AG09309 (cell line): Measurements from ENCODE around the gene PLEKHA8.

Experiments
- DNase-seq: peaks from one replicate; pipeline ENCODE4 v3.0.0-alpha.2; 2010; ENCODE audit warnings: low read depth
- H3K4me3 ChIP-seq: 2 replicates; pipeline ENCODE4 v1.5.1; 2011; ENCODE audit warnings: mild to moderate bottlenecking, low read depth, low read length, moderate library complexity; ENCODE audit not compliant: control insufficient read depth
- CTCF ChIP-seq: IDR thresholded peaks from 2 replicates; pipeline ENCODE4 v1.5.1; 2011; ENCODE audit warnings: mild to moderate bottlenecking, low read depth, low read length, inconsistent platforms; ENCODE audit not compliant: insufficient read depth, control insufficient read depth; ENCODE audit errors: missing control alignments

PLEKHA8 gene

GRCh38 chr7:30117896-30118295 is 89.7 kb downstream of the PLEKHA8 start:
- TF ChIP-seq CTCF, result no peak
- H3K4me3 ChIP-seq, result no peak overlapping the region
- DNase-seq, result no peak

GRCh38 chr7:30119890-30120577 is 91.8 kb downstream of the PLEKHA8 start:
- DNase-seq, result no peak
- no peak for TF ChIP-seq CTCF

DNA sequence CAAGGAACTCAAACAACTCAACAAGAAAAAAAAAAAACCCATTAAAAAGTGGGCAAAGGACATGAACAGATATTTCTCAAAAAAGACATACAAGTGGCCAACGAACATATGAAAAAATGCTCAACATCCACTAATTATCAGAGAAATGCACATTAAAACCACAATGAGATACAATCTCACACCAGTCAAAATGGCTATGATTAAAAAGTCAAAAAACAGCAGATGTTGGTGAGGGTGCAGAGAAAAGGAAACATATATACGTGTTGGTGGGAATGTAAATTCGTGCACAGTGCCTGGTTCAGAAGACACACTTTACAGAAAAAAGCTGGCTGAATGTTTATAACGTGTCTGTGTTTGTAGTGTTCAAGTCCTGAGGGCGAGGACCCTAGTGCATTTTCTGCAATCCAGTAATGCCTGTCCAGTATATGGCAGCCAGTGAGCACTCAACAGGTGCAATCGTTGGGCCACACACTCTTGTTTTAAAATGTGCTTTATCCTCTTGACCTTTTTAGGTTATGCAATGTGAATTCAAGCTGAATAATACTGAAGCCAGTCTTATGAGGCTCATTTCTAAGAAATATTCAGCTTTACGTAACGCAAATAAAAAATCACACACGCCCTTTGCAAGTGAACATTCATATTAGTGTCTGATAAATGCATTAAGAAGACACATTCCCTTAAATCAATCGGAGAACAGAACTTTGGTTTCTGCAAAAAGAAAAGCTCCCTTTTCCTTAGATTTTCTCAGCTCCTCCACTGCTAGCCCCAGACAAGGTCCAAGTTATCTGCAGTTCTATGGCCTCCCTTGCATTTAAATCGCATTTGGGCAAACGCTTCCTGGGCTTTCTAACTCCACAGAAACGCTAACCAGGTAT is 105.8 kb downstream of the PLEKHA8 start:
- no peak for TF ChIP-seq CTCF
- peak overlapping the region; percentile 97 for H3K4me3 ChIP-seq
- no peak for DNase-seq

More at GRCh38 chr7:30119890-30120577, 91.8 kb downstream of the PLEKHA8 start:
- H3K4me3 ChIP-seq, result no peak overlapping the region

- peak within 1 kb of the TSS; percentile 97 for H3K4me3 ChIP-seq
- no peak for DNase-seq
- TF ChIP-seq CTCF, result no peak
Observed at GRCh38 chr7:30134611-30135300, 106.5 kb downstream of the PLEKHA8 start, which contains the start of gene MTURN. TSS of gene MTURN (plus strand) at chr7:30134986. CDS start at chr7:30135137, 151 bp downstream.

DNA sequence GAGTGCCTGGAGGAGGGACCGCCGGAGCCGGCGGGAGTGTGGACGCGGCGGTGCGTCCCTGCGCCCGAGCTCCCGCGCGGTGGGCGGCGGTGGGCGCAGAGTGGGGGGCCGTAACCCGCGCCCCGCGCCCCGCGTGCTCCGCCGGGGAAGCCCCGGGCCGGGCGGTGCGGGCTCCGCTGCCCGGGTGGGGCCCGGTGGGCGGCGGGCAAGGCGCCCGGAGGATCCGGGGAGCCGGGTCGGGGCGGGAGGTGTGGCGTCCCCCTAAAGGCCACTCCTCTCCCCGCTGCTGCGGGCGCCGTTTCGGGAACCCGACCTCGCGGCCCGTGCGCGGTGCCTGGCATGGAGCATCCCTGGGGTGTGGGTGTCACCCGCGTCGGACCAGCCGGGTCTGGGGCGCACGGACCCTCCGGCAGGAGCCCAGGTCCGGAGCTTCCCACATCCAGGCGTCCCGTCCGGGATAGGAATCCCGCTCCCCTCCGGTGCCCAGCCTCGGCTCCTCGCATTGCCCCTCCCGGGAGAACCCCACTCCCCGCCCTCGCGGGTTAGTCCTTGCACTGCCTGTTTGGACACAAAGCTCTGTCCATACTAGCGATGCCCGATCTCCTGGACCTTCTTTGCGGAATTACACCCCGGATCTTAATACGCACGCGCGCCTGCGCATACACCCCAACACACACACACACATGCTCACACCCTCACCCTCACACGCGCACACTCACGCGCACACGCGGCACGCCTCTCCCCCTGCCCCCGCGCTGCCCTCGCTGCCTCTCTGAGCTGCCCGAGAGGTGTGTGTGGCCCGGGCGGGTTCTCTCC is 107.3 kb downstream of the PLEKHA8 start:
- TF ChIP-seq CTCF, result no peak
- no peak for DNase-seq
- peak overlapping the region; percentile 97 for H3K4me3 ChIP-seq

- DNase-seq, result no peak
- peak overlapping the region; percentile 97 for H3K4me3 ChIP-seq
Observed at GRCh38 chr7:30136117-30136731, 108.0 kb downstream of the PLEKHA8 start.

More at GRCh38 chr7:30136117-30136731, 108.0 kb downstream of the PLEKHA8 start:
- no peak for TF ChIP-seq CTCF
